Cortex of kidney (tissue), 1 donor: ENCODE measurements around the gene OPRM1.
"Not testable (repeated sequence)": the region's sequence is repeated elsewhere in the genome, so short reads cannot be mapped to it uniquely, and the experiment has no call there.

Experiments
- DNase-seq: peaks from one replicate; lab custom pipeline; 2025; lab: John Stamatoyannopoulos, UW

Gene OPRM1

GRCh38 chr6:154039231-154039842 lies at the start of gene OPRM1:
Gene OPRM1 (plus strand): TSS chr6:154039240. CDS start chr6:154039545, 305 bp downstream.
- DNase-seq, result no peak

GRCh38 chr6:153989989-153990388 lies 49.1 kb upstream of the OPRM1 start:
- no peak for DNase-seq

- DNase-seq, result no peak
Measured at GRCh38 chr6:153994004-153994403, 45.0 kb upstream of the OPRM1 start.

- DNase-seq, result no peak
Measured at GRCh38 chr6:153994811-153995210, 44.2 kb upstream of the OPRM1 start.

- no peak for DNase-seq
Measured at GRCh38 chr6:153997221-153997620, 41.8 kb upstream of the OPRM1 start.

- no peak for DNase-seq
Measured at GRCh38 chr6:154001494-154002285, 37.4 kb upstream of the OPRM1 start.

- no peak for DNase-seq
Measured at GRCh38 chr6:154002894-154003293, 36.1 kb upstream of the OPRM1 start.

GRCh38 chr6:154010371-154010770 lies 28.7 kb upstream of the OPRM1 start:
- DNase-seq, result no peak

- DNase-seq, result no peak
Measured at GRCh38 chr6:154012852-154013251, 26.2 kb upstream of the OPRM1 start.

- no peak for DNase-seq
Measured at GRCh38 chr6:154017786-154018185, 21.3 kb upstream of the OPRM1 start.

GRCh38 chr6:154030646-154031045 lies 8.4 kb upstream of the OPRM1 start:
- DNase-seq, result no peak

GRCh38 chr6:154041001-154041400 lies 2.0 kb downstream of the OPRM1 start:
- DNase-seq, result no peak

- no peak for DNase-seq
Measured at GRCh38 chr6:154053141-154053540, 14.1 kb downstream of the OPRM1 start.

- DNase-seq, result no peak
Measured at GRCh38 chr6:154056536-154056935, 17.5 kb downstream of the OPRM1 start.

GRCh38 chr6:154057098-154057497 lies 18.1 kb downstream of the OPRM1 start:
- no peak for DNase-seq

GRCh38 chr6:154058963-154059680 lies 20.1 kb downstream of the OPRM1 start:
- no peak for DNase-seq

- DNase-seq, result no peak
Measured at GRCh38 chr6:154060076-154060475, 21.0 kb downstream of the OPRM1 start.

- DNase-seq, result no peak
Measured at GRCh38 chr6:154070041-154070440, 31.0 kb downstream of the OPRM1 start.

GRCh38 chr6:154070657-154071056 lies 31.6 kb downstream of the OPRM1 start:
- no peak for DNase-seq

GRCh38 chr6:154071236-154071635 lies 32.2 kb downstream of the OPRM1 start:
- no peak for DNase-seq

- DNase-seq, result no peak
Measured at GRCh38 chr6:154071711-154072110, 32.7 kb downstream of the OPRM1 start.

GRCh38 chr6:154078596-154078995 lies 39.6 kb downstream of the OPRM1 start:
- DNase-seq, result not testable (repeated sequence)
